ENCODE data around the gene USHBP1. TPM values are rescaled to one million over a fixed set of nuclear protein-coding genes. Genes with fewer than 3 reads are reported as not detected.
A peak's percentile ranks its signal among the peaks of the same experiment; 100 is the strongest.

USHBP1 gene
- total and polyA plus RNA-seq, 9 donors, result 1.1 to 8.9 (median 2.0) TPM

DNA sequence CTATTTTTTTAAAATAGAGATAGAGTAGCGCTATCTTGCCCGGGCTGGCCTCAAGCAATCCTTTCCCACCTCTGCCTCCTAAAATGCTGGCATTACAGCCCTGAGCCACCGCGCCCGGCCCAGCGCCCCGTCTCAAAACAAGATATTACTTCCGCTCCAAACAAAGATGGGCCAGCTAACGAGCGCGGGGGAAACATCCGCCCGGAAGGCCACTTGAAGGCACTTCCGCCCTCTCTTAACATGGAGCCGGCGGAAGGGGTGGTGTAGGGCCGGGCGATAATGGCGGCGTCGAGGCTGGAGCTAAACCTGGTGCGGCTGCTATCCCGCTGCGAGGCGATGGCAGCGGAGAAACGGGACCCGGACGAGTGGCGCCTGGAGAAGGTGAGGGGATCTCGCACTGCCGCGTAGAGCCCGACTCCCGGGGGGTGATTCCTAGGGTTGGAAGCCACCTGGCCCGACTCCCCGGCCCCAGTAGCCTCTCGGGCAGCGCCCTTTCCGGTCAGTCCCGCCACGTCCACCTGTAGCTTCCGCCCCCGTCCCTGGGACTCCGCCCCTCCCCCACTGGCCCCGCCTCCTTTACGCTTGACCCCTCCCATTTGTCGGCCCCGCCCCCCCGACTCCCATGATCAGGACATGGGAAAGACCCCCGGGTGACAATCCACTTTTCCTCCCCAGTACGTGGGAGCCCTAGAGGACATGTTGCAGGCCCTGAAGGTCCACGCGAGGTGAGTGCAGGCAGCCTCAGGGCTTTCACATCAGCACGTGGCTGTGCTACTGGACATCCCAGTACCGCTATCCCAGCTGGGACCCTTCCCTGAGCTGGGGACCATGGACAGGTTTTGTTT is 49.2 kb downstream of the USHBP1 start, which contains the start of gene USE1:
Gene USE1 (plus strand): TSS at position 231 of the 845 bp plus-strand sequence. CDS start 49 bp downstream, at position 280.
- TF ChIP-seq POLR2A (IDR thresholded peaks at IDR 0.05) (peak; percentile 45), EP300 (IDR thresholded peaks at IDR 0.05) (no peak)
- TF ChIP-seq, protein P1, sequence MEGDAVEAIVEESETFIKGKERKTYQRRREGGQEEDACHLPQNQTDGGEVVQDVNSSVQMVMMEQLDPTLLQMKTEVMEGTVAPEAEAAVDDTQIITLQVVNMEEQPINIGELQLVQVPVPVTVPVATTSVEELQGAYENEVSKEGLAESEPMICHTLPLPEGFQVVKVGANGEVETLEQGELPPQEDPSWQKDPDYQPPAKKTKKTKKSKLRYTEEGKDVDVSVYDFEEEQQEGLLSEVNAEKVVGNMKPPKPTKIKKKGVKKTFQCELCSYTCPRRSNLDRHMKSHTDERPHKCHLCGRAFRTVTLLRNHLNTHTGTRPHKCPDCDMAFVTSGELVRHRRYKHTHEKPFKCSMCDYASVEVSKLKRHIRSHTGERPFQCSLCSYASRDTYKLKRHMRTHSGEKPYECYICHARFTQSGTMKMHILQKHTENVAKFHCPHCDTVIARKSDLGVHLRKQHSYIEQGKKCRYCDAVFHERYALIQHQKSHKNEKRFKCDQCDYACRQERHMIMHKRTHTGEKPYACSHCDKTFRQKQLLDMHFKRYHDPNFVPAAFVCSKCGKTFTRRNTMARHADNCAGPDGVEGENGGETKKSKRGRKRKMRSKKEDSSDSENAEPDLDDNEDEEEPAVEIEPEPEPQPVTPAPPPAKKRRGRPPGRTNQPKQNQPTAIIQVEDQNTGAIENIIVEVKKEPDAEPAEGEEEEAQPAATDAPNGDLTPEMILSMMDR (IDR thresholded peaks at IDR 0.05), result no peak
- Histone ChIP-seq H3K27ac (peak within 1 kb of the TSS; percentile 30 to 92), H3K9me3 (no peaks in the 10 kb centered on the region), H3K27me3 (no peaks in the 10 kb centered on the region), H3K4me1 (ENCODE audit: insufficient read depth) (peaks cover 9% of the 10 kb centered on the region), H3K4me3 (peak within 1 kb of the TSS; percentile 66), H3K36me3 (no peaks in the 10 kb centered on the region)
- peak; percentile 88 to 94 (median 92) for DNase-seq
- 1 to 2% (median 1%) methylated on average over 56 of the region's 56 CpGs for WGBS, 3 donors
- intact Hi-C loops (cut with DNase I), result no loop called here

DNA sequence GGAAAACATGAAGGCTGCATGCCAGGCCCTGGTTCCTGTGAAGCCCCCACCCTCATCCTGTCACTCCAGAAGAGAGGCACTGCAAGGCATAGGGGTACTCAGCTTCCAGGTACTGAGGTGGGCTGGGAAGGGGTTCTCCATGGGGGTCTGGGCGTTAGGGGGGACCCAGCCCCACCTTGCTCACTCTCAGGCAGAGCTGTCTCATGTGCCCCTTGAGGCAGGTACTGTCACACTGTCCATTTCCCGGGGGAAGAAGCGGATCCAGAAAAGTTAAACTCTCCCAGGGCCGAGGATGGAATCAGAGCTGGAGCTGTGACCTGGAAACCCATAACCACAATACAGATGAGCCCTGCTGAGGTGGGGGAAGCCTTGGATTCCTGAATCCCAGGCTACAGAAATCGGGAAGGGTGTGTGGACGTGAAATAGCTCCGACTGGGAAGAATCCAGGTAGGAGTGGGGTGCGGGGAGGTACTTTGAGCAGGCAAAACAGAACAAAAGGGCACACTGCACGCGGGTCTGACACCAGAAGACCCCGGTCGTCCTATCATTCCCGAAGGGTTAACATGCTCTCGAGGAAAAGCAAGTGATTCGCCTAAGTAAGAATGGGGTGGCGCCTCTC is 49.9 kb downstream of the USHBP1 start:
- Histone ChIP-seq H3K4me3 (peak overlapping the region; percentile 66), H3K4me1 (ENCODE audit: insufficient read depth) (peaks cover 4% of the 10 kb centered on the region), H3K27me3 (no peaks in the 10 kb centered on the region), H3K27ac (peak overlapping the region in 1 of 2 donors; percentile 92), H3K9me3 (no peaks in the 10 kb centered on the region), H3K36me3 (no peaks in the 10 kb centered on the region)
- peak in 2 of 5 donors; percentile 33 to 34 for DNase-seq
- WGBS, 3 donors, result 19 to 29% (median 22%) methylated on average over 16 of the region's 16 CpGs
- no peak for TF ChIP-seq POLR2A (IDR thresholded peaks at IDR 0.05)
- intact Hi-C loops (cut with DNase I), result loop anchor here in 1 of 4 donors (5.0 kb wide), 1 partner anchor 53 kb away; the partner anchor contains the start of gene BABAM1

DNA sequence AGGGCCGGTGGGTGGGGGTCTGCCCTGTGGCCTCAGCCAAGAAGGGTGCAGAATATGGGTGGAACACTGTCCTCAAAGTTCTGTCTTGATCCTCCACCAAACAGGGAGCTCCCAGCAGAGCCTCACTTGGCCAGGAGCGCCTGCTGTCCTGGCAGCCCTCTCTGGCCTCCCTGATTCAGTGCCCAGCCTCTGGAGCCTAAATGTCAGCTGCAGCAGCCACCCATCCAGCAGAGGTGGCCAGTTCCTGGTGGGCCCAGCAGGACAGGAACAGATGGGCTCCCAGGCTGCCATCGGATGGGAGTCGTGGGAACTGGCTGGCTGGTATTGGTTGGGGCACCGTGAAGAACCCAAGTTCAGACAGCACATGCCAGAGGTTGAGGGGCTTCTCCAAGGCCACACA is 51.2 kb downstream of the USHBP1 start:
- TF ChIP-seq EP300 (IDR thresholded peaks at IDR 0.05), result no peak
- TF ChIP-seq, protein P1 (IDR thresholded peaks at IDR 0.05), result no peak
- TF ChIP-seq POLR2A (IDR thresholded peaks at IDR 0.05), result no peak
- H3K27ac ChIP-seq, result no peak overlapping the region
- peaks cover 4% of the 10 kb centered on the region for H3K4me1 ChIP-seq (ENCODE audit: insufficient read depth)
- 79 to 81% (median 79%) methylated on average over 5 of the region's 5 CpGs for WGBS, 3 donors
- H3K9me3 ChIP-seq, result no peaks in the 10 kb centered on the region
- peak in 1 of 5 donors; percentile 26 for DNase-seq
- H3K36me3 ChIP-seq, result no peaks in the 10 kb centered on the region
- intact Hi-C loops (cut with DNase I), result loop anchor here in 1 of 4 donors (5.0 kb wide), 1 partner anchor 54 kb away; the partner anchor contains the start of gene BABAM1
- H3K27me3 ChIP-seq, result no peaks in the 10 kb centered on the region
- H3K4me3 ChIP-seq, result no peak overlapping the region

DNA sequence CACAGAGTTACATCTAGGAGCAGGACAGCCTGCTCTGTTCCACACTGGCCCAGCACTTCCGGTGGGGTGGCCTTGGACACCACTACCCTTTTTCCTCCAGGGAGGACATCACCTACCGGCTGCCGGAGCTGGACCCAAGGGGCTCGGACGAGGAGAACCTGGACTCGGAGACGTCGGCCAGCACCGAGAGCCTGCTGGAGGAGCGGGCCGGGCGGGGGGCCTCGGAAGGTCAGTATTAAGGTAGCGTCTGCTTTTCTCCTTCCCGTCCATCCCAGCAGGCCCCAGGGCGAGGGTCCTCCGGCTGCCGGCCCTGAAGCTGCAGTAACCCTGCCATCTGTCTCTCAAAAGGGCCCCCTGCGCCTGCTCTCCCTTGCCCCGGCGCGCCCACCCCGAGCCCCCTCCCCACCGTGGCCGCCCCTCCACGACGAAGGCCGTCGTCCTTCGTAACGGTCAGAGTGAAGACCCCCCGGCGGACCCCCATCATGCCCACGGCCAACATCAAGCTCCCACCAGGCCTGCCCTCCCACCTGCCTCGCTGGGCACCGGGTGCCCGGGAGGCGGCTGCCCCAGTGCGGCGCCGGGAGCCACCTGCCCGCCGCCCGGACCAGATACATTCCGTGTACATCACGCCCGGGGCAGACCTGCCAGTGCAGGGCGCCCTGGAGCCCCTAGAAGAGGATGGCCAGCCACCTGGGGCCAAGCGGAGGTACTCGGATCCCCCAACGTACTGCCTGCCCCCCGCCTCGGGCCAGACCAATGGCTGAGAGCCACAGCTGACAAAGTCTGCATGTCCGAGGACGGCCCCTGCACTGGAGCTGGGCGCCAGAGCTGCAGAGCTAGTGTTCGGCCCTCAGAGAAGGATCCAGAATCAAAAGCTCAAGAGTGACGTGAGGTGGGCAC is 52.7 kb downstream of the USHBP1 start:
- Histone ChIP-seq H3K27me3 (no peaks in the 10 kb centered on the region), H3K27ac (no peak overlapping the region), H3K4me1 (ENCODE audit: insufficient read depth) (peaks cover 4% of the 10 kb centered on the region), H3K36me3 (no peaks in the 10 kb centered on the region), H3K9me3 (no peaks in the 10 kb centered on the region), H3K4me3 (no peak overlapping the region)
- intact Hi-C loops (cut with DNase I), result loop anchor here in 1 of 4 donors (5.0 kb wide), 1 partner anchor 56 kb away; the partner anchor contains the start of gene BABAM1
- 90 to 92% (median 92%) methylated on average over 54 to 58 of the region's 58 CpGs for WGBS, 3 donors
- peak in 2 of 5 donors; percentile 29 to 31 for DNase-seq
- TF ChIP-seq POLR2A (IDR thresholded peaks at IDR 0.05), result no peak
- TF ChIP-seq, protein P1 (IDR thresholded peaks at IDR 0.05), result no peak
- TF ChIP-seq EP300 (IDR thresholded peaks at IDR 0.05), result no peak
